GM12872 (cell line): ENCODE measurements around the gene PRIMPOL.

Experiments used
- TF ChIP-seq, protein P1 (sequence below): IDR thresholded peaks from 3 replicates; pipeline ENCODE4 v1.5.1; 2011; ENCODE audit warnings: low read depth, mild to moderate bottlenecking, low read length, moderate library complexity; ENCODE audit not compliant: insufficient read depth

Gene PRIMPOL

DNA sequence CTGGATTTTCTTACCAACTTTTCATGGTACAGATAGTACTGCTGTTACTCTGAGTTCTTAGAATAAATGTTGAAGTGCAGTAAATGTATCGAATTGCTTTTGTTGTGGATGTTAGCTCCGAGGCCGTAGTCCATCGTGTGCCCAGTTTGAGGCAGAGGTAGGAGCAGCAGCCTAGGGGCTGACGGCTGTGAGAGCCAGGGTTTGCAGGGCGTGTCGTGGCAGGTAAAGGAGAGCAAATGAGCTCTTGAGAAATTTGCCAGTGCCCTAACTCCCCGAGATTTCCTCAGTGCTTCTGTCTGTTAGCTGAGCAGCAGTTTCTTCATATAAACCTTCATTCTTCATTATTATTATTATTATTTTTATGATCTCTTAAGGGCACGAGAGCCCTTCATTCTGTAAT is 21.6 kb downstream of the PRIMPOL start:
- TF ChIP-seq, protein P1, sequence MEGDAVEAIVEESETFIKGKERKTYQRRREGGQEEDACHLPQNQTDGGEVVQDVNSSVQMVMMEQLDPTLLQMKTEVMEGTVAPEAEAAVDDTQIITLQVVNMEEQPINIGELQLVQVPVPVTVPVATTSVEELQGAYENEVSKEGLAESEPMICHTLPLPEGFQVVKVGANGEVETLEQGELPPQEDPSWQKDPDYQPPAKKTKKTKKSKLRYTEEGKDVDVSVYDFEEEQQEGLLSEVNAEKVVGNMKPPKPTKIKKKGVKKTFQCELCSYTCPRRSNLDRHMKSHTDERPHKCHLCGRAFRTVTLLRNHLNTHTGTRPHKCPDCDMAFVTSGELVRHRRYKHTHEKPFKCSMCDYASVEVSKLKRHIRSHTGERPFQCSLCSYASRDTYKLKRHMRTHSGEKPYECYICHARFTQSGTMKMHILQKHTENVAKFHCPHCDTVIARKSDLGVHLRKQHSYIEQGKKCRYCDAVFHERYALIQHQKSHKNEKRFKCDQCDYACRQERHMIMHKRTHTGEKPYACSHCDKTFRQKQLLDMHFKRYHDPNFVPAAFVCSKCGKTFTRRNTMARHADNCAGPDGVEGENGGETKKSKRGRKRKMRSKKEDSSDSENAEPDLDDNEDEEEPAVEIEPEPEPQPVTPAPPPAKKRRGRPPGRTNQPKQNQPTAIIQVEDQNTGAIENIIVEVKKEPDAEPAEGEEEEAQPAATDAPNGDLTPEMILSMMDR, result no peak

DNA sequence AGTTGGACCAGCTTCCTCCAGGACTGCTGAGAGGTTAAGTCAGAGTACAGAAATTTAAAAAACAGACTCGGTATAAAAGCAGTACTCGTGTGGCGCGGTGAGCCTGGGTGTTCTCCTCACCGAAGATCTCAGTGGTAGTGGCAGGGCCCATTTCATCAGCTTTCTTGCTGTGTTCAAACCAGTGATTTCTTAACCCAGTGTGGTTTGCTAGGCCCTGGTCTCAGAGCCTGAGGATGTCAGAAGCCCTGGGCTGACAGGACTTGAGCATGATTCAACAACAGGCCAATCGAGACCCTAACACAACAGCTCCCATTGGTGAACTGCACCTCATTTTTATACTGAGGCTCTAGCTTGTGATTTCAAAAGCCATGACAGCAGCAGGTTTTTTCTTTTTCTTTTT is 23.2 kb downstream of the PRIMPOL start:
- TF ChIP-seq, protein P1, result no peak

DNA sequence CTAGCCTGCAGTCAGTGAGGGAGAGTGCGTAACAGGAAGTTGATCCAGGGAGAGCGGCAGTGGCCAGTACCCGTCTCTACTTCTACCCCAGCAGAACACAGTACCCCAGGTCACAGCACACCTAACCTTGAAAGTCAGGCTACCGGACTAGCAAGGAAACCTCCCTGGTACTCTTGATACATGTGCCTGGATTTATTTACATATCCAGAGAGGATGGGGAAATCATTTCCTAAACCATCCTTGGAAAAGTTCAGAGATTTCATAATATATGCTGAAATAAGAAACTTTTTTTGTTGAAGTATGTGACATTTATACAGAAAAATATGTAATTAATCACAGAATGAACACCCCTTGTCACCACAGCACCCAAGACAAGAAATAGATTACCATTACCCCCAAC is 24.5 kb downstream of the PRIMPOL start:
- TF ChIP-seq, protein P1, result no peak

DNA sequence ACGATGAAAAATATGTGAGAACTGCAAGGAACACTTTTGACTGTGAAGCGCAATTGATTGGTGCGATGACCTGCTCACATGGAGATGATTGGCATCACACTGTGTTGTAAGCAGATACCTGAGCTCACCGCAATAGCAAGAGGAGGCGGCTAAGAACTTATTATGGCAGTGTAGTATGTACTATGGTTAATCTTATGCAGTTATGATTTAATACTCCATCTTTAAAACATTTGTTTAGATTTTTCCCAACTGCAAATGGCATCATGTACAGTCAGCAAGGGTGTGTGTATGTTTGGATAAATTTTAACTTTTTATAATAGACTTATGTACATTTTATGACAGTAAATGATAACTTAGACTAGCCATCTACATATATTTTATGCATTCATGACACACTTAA is 25.5 kb downstream of the PRIMPOL start:
- TF ChIP-seq, protein P1, result no peak

DNA sequence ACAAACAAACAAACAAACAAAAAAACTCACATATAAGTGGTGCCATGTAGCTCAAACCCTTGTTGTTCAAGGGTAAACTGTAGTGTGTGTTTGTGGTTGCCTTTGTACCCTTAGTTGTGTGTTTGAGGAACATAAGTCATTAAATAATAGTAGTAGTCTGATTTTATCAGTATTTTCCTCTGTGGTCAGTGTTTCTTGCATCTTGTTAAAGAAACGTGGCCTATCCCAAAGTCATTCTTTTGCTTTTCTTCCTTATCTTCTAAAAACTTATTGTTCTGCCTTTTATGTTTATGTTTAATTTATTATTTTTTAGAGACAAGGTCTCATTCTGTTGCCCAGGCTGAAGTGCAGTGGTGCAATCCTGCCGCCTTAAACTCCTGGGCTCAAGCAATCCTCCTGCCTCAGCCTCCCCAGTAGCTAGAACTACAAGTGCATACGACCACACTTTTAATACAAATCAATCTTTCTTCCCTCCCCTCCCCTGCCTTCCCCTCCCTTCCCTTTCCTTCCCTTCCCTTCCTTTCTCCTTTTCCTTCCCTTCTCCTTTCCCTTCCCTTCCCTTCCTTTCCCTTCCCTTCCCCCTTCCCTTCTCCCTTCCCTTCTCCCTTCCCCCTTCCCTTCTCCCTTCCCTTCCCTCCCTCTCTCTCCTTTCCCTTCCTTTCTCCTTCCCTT is 26.4 kb downstream of the PRIMPOL start:
- TF ChIP-seq, protein P1, result no peak

DNA sequence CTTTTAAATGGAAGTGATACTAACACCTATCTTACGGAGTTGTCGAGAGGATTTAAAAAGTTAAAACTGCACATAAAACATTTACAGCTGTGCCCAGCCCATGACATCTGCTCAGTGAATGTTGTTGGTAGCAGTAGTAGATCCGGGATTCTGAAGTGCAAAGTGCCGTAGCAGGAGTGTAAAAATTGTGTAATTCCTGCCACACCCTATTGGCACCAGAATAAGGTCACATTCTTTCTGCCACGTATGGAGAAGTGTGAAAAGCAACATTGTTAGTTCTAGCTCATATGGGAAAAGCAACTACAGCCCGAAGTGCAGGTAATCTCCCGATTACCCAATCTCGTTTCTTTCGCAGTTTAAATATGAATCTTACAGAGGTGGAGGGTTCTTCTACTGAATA is 31.2 kb downstream of the PRIMPOL start:
- TF ChIP-seq, protein P1, result no peak

DNA sequence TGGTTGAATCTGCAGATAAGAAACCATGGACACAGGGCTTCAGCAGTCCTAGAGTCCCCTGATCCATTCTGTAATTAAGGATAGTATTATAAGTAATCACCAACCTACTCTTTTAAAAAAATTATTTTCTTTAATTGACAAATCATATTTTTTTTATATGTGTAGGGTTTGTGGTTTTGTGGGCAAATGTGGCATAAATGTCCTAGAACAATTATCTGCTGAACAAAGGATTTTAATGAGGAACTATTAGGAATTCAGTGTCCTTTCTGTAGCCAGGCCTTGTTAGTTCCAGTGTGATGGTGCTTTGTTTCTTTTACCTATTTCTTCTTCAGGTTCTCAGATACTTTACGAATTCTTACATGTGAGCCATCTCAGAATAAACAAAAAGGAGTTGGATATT is 32.4 kb downstream of the PRIMPOL start:
- TF ChIP-seq, protein P1, result no peak
